Smooth muscle cell (in vitro differentiated cells): ENCODE data around the gene AGAP1. TPM values are rescaled to one million over a fixed set of nuclear protein-coding genes. Genes with fewer than 3 reads are reported as not detected.

Source experiments
- DNase-seq: peaks from one replicate; lab custom pipeline; 2025; ENCODE audit not compliant: unreplicated experiment; lab: John Stamatoyannopoulos, UW
- H2AFZ ChIP-seq: fragments of 200-600 bp; sonication (generic); 2 replicates; pipeline ENCODE4 v1.6.0; 2016; ENCODE audit warnings: antibody characterized with exemption, low read depth, mild to moderate bottlenecking
- H3F3A ChIP-seq: fragments of 200-600 bp; sonication (generic); 2 replicates; pipeline ENCODE4 v1.6.0; 2017; ENCODE audit warnings: antibody characterized with exemption, low read depth
- H3K27ac ChIP-seq: fragments of 200-600 bp; sonication (generic); 2 replicates; pipeline ENCODE4 v1.5.1; 2016; ENCODE audit warnings: low read depth, mild to moderate bottlenecking
- H3K27me3 ChIP-seq: fragments of 200-600 bp; sonication (generic); 2 replicates; pipeline ENCODE4 v1.6.1; 2016; ENCODE audit warnings: low read depth, mild to moderate bottlenecking
- H3K36me3 ChIP-seq: fragments of 200-600 bp; sonication (generic); 2 replicates; pipeline ENCODE4 v1.5.1; 2016; ENCODE audit warnings: low read depth
- H3K4me1 ChIP-seq: fragments of 200-600 bp; sonication (generic); 2 replicates; pipeline ENCODE4 v1.5.1; 2016; ENCODE audit warnings: low read depth
- H3K4me2 ChIP-seq: fragments of 200-600 bp; sonication (generic); 2 replicates; pipeline ENCODE4 v1.6.0; 2016; ENCODE audit warnings: mild to moderate bottlenecking
- H3K4me3 ChIP-seq: fragments of 200-600 bp; sonication (generic); 2 replicates; pipeline ENCODE4 v1.5.1; 2016; ENCODE audit warnings: mild to moderate bottlenecking
- H3K79me2 ChIP-seq: fragments of 200-600 bp; sonication (generic); 2 replicates; pipeline ENCODE4 v1.6.0; 2016; ENCODE audit warnings: low read depth, mild to moderate bottlenecking
- H3K9ac ChIP-seq: fragments of 200-600 bp; sonication (generic); 2 replicates; pipeline ENCODE4 v1.6.0; 2016; ENCODE audit warnings: low read depth
- H3K9me3 ChIP-seq: fragments of 200-600 bp; sonication (generic); replicated peaks from 2 replicates; pipeline ENCODE4 v1.5.1; 2016; ENCODE audit warnings: low read depth
- H4K20me1 ChIP-seq: fragments of 200-600 bp; sonication (generic); 2 replicates; pipeline ENCODE4 v1.6.0; 2016; ENCODE audit warnings: low read depth
- WGBS: methylation state at CpG from one replicate; pipeline ENCODE4 v1.1.7; 2016; ENCODE audit warnings: low lambda C conversion rate; 5-methylcytosine and 5-hydroxymethylcytosine counted together
- polyA plus RNA-seq: library from polyadenylated mRNA; unstranded; fragments of >200 nt; fragmentation: Nextera tagmentation; extraction: Ambion mirVana; gene quantifications from 2 replicates; pipeline ENCODE4 v1.2.1, GENCODE V29; 2016
- total RNA-seq: library from RNA; depleted of rRNA; stranded (reverse); fragments of >200 nt; gene quantifications from 2 replicates; pipeline ENCODE4 v1.2.3, GENCODE V29; 2014
- TF ChIP-seq, protein P1 (sequence below): fragments of 200-600 bp; sonication (generic); IDR thresholded peaks from 2 replicates; pipeline ENCODE4 v1.5.1; 2017; ENCODE audit warnings: borderline replicate concordance, mild to moderate bottlenecking, antibody characterized with exemption; ENCODE audit not compliant: insufficient read depth, poor library complexity, severe bottlenecking

AGAP1 gene
- total and polyA plus RNA-seq, 2 experiments from 2014 or later = 3.9 to 9.8 TPM

DNA sequence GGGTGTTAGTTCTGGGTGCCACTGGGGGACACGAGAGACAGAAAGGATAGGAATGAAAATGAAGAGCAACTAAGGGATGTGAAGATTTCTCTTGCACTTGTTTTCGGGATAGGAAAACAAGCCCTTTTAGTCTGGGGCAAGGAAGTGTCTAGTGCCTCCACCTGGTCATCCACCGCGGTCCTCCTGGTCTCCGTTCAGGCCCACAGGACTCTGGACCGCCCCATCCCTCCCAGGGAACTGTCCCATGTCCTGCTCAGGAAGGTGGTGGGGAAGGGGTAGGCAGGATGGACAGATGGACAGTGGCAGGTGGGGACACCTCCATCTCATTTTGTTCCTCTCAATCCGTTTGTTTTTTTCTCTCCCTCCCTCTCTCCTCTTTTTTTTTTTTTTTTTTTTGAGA lies 45.9 kb downstream of the AGAP1 start:
- H3K9ac ChIP-seq = no peak overlapping the region
- 91% methylated on average over 7 of the region's 7 CpGs for WGBS
- no peaks in the 10 kb centered on the region for H3K27me3 ChIP-seq

DNA sequence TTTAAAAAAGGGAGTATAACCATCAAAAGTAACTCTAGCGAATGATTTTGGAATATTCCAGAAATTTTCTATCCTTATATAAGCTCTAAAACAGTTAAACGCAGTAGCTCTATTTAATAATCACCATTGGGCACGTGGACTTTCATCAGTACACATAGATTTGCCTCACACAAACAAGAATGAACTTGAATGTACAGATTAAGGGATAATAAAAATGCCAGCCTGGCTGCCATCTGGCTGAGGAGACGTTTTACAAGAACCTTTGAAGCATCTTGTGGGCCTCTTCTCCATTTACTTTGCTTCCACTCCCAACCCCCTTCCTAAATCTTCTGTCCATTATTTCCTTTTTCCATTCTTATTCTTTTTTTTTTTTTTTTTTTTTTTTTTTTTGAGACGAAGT lies 47.2 kb downstream of the AGAP1 start:
- Histone ChIP-seq H3K36me3 (no peaks in the 10 kb centered on the region), H3K27me3 (no peaks in the 10 kb centered on the region), H3K4me2 (no peak overlapping the region), H3K27ac (no peak overlapping the region), H2AFZ (no peak overlapping the region), H3K79me2 (peaks cover 59% of the 10 kb centered on the region), H3K9ac (no peak overlapping the region), H3K9me3 (no peaks in the 10 kb centered on the region), H3K4me1 (no peaks in the 10 kb centered on the region), H3K4me3 (no peak overlapping the region), H3F3A (no peaks in the 10 kb centered on the region), H4K20me1 (peaks cover 92% of the 10 kb centered on the region)
- TF ChIP-seq, protein P1, sequence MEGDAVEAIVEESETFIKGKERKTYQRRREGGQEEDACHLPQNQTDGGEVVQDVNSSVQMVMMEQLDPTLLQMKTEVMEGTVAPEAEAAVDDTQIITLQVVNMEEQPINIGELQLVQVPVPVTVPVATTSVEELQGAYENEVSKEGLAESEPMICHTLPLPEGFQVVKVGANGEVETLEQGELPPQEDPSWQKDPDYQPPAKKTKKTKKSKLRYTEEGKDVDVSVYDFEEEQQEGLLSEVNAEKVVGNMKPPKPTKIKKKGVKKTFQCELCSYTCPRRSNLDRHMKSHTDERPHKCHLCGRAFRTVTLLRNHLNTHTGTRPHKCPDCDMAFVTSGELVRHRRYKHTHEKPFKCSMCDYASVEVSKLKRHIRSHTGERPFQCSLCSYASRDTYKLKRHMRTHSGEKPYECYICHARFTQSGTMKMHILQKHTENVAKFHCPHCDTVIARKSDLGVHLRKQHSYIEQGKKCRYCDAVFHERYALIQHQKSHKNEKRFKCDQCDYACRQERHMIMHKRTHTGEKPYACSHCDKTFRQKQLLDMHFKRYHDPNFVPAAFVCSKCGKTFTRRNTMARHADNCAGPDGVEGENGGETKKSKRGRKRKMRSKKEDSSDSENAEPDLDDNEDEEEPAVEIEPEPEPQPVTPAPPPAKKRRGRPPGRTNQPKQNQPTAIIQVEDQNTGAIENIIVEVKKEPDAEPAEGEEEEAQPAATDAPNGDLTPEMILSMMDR = no peak
- 69% methylated on average over 4 of the region's 5 CpGs for WGBS
- no peak for DNase-seq

More for the DNA sequence above, 45.9 kb downstream of the AGAP1 start:
- no peaks in the 10 kb centered on the region for H3K4me1 ChIP-seq
- TF ChIP-seq, protein P1 = no peak
- H3K4me3 ChIP-seq = no peak overlapping the region
- no peaks in the 10 kb centered on the region for H3F3A ChIP-seq
- H2AFZ ChIP-seq = no peak overlapping the region
- no peak overlapping the region for H3K27ac ChIP-seq
- peaks cover 58% of the 10 kb centered on the region for H3K79me2 ChIP-seq
- H3K36me3 ChIP-seq = no peaks in the 10 kb centered on the region
- DNase-seq = no peak
- H4K20me1 ChIP-seq = peaks cover 92% of the 10 kb centered on the region
- H3K4me2 ChIP-seq = no peak overlapping the region
- no peaks in the 10 kb centered on the region for H3K9me3 ChIP-seq

DNA sequence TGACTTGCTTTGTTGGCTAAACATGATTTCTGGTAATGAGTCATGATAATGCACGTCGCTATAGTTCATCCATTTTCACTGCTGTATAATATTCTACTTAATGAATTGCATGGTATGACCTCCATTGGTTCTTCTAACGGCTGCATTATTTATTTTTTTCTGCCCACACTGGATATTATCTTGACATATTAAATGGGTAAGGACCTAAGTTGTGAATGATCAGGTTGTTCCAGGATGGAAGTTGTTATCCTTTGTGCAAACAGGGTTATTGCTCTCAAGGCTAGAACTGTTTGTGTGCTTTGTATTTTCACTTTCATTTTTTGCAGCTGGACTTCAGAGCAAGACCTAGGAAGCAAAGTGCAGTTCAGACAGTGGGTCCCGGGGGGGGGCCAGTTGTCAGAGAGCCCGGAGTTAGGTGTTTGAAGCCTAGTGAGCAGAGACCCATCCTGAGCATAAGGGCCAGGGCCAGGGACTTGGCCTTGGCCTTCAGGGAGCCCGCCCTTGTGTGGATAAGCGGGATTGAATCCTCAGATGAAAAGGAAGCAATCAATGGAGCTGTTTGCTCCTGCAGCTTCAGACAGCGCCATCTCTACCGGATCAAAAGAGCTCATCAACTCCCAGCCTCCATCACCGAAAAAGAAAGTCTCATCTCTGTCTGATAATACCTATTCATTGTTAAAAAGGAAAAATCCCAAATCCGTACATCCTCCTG lies 48.2 kb downstream of the AGAP1 start:
- WGBS = 93% methylated on average over 11 of the region's 11 CpGs
- H3K9ac ChIP-seq = no peak overlapping the region
- no peaks in the 10 kb centered on the region for H3K36me3 ChIP-seq
- no peak overlapping the region for H3K27ac ChIP-seq
- DNase-seq = no peak
- H3K9me3 ChIP-seq = no peaks in the 10 kb centered on the region
- no peaks in the 10 kb centered on the region for H3K27me3 ChIP-seq
- H4K20me1 ChIP-seq = peaks cover 98% of the 10 kb centered on the region
- H3K4me3 ChIP-seq = no peak overlapping the region
- no peak overlapping the region for H3K4me2 ChIP-seq
- no peaks in the 10 kb centered on the region for H3K4me1 ChIP-seq
- H2AFZ ChIP-seq = no peak overlapping the region
- H3K79me2 ChIP-seq = peaks cover 54% of the 10 kb centered on the region
- TF ChIP-seq, protein P1 = no peak
- no peaks in the 10 kb centered on the region for H3F3A ChIP-seq

DNA sequence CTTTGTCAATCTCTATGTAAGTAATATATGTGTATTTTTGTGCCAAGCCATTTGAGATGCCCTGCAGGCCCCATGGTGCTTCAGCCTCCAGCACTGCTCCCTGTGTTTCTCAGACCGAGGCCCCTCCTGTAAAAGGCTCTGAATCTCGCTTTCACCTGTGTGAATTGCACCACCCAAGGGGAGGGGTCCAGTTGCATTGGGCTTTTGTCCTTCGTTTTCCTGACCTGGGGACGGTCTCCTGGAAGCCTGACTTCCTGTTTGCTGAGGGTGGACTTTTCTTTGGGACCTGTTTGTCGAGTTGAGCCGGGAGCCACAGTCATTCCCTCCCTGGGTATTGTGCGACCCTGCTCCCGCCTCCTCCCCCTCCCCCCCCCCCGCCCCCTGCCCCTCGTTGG lies 48.9 kb downstream of the AGAP1 start:
- no peak for DNase-seq
- no peak overlapping the region for H3K4me3 ChIP-seq
- 44% methylated on average over 6 of the region's 10 CpGs for WGBS

More for the DNA sequence above, 48.9 kb downstream of the AGAP1 start:
- H3K4me1 ChIP-seq = no peaks in the 10 kb centered on the region
- TF ChIP-seq, protein P1 = no peak
- no peaks in the 10 kb centered on the region for H3K36me3 ChIP-seq
- H3K27ac ChIP-seq = no peak overlapping the region
- H3K27me3 ChIP-seq = no peaks in the 10 kb centered on the region
- no peak overlapping the region for H2AFZ ChIP-seq
- H3F3A ChIP-seq = no peaks in the 10 kb centered on the region
- peaks cover 51% of the 10 kb centered on the region for H3K79me2 ChIP-seq
- H4K20me1 ChIP-seq = peaks cover 98% of the 10 kb centered on the region
- H3K9me3 ChIP-seq = no peaks in the 10 kb centered on the region
- no peak overlapping the region for H3K9ac ChIP-seq
- no peak overlapping the region for H3K4me2 ChIP-seq
